ENCODE data around the gene AHDC1. TPM values are rescaled to one million over a fixed set of nuclear protein-coding genes. Genes with fewer than 3 reads are reported as not detected.

The AHDC1 gene
- total and polyA plus RNA-seq, 9 of the 15 experiments (the other 6 are each of a cell fraction or from before 2014, with no cell fraction given): 0.21 to 36.4 (median 4.7) TPM

DNA sequence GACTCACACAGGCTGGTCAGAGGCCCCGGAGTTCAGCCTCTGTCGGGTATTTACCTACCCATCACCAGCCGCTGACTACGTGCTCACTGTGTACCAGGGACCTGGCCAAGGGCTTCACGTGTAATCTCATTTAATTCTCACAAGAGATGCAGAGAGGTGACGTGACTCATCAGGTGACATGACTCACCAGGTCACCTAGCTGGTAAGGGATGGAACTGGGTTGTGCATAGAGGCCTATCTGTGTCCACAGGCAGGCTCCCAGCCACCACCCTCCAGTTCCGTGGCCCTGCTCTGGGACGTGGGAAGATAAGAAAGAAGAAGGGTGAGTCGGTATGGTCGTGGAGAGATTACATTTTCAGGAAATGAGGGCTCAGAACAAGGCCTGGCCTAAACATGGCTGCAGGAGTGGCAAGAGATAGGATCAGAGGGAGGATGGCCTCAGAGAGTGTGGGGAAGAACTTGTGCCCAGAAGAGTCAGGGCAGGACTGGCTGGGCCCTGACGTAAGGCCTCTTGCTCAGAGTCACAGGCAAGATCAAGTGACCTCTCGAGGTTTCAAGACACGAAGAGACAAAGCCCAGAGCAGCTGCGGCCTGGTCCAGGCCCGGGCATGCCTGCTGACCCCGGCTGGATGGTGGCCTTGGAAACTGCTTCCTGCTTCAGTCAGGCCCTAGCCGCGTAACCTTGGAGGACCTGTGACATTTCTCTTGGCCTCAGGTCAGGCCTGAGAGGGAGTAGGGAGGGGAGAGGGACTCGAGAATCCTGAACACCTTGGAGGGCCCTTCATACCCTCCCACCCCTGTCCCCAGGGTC lies 61.3 kb downstream of the AHDC1 start (continued):
- TF ChIP-seq, protein P1, sequence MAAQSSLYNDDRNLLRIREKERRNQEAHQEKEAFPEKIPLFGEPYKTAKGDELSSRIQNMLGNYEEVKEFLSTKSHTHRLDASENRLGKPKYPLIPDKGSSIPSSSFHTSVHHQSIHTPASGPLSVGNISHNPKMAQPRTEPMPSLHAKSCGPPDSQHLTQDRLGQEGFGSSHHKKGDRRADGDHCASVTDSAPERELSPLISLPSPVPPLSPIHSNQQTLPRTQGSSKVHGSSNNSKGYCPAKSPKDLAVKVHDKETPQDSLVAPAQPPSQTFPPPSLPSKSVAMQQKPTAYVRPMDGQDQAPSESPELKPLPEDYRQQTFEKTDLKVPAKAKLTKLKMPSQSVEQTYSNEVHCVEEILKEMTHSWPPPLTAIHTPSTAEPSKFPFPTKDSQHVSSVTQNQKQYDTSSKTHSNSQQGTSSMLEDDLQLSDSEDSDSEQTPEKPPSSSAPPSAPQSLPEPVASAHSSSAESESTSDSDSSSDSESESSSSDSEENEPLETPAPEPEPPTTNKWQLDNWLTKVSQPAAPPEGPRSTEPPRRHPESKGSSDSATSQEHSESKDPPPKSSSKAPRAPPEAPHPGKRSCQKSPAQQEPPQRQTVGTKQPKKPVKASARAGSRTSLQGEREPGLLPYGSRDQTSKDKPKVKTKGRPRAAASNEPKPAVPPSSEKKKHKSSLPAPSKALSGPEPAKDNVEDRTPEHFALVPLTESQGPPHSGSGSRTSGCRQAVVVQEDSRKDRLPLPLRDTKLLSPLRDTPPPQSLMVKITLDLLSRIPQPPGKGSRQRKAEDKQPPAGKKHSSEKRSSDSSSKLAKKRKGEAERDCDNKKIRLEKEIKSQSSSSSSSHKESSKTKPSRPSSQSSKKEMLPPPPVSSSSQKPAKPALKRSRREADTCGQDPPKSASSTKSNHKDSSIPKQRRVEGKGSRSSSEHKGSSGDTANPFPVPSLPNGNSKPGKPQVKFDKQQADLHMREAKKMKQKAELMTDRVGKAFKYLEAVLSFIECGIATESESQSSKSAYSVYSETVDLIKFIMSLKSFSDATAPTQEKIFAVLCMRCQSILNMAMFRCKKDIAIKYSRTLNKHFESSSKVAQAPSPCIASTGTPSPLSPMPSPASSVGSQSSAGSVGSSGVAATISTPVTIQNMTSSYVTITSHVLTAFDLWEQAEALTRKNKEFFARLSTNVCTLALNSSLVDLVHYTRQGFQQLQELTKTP (IDR thresholded peaks at IDR 0.05; ENCODE audit: low read depth in 1 of 2, partially characterized antibody in 2 of 2): peak in 1 of 2 experiments; percentile 91
- TF ChIP-seq, protein P2, sequence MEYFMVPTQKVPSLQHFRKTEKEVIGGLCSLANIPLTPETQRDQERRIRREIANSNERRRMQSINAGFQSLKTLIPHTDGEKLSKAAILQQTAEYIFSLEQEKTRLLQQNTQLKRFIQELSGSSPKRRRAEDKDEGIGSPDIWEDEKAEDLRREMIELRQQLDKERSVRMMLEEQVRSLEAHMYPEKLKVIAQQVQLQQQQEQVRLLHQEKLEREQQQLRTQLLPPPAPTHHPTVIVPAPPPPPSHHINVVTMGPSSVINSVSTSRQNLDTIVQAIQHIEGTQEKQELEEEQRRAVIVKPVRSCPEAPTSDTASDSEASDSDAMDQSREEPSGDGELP (CRISPR knock-in tag; IDR thresholded peaks at IDR 0.05; ENCODE audit: borderline replicate concordance): peak; percentile 96
- TF ChIP-seq, protein P3, sequence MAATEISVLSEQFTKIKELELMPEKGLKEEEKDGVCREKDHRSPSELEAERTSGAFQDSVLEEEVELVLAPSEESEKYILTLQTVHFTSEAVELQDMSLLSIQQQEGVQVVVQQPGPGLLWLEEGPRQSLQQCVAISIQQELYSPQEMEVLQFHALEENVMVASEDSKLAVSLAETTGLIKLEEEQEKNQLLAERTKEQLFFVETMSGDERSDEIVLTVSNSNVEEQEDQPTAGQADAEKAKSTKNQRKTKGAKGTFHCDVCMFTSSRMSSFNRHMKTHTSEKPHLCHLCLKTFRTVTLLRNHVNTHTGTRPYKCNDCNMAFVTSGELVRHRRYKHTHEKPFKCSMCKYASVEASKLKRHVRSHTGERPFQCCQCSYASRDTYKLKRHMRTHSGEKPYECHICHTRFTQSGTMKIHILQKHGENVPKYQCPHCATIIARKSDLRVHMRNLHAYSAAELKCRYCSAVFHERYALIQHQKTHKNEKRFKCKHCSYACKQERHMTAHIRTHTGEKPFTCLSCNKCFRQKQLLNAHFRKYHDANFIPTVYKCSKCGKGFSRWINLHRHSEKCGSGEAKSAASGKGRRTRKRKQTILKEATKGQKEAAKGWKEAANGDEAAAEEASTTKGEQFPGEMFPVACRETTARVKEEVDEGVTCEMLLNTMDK (IDR thresholded peaks at IDR 0.05; ENCODE audit: borderline replicate concordance, insufficient read depth, low read depth, low read length, poor library complexity, severe bottlenecking): no peak
- TF ChIP-seq, protein P4, sequence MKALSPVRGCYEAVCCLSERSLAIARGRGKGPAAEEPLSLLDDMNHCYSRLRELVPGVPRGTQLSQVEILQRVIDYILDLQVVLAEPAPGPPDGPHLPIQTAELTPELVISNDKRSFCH (CRISPR knock-in tag; IDR thresholded peaks at IDR 0.05): peak; percentile 89
- TF ChIP-seq, protein P4 (tag; IDR thresholded peaks at IDR 0.05): peak; percentile 100
- TF ChIP-seq ZEB2 (IDR thresholded peaks at IDR 0.05) (peak; percentile 100), SRF (CRISPR knock-in tag; IDR thresholded peaks at IDR 0.05) (peak in 1 of 2 experiments; percentile 10; a peak in 1 of 4 replicates), NFYB (IDR thresholded peaks at IDR 0.05; ENCODE audit: extremely low read depth, insufficient read length) (no peak), ZFP36 (IDR thresholded peaks at IDR 0.05; ENCODE audit: low read depth, low read length, partially characterized antibody) (peak; percentile 24), GATA2 (CRISPR knock-in tag; IDR thresholded peaks at IDR 0.05) (peak; percentile 100), FOSL1 (tag; conservative IDR thresholded peaks at IDR 0.05) (peak; percentile 100), RBM22 (IDR thresholded peaks at IDR 0.05; ENCODE audit: low read depth, low read length, poor library complexity, severe bottlenecking) (no peak), SIN3A (IDR thresholded peaks at IDR 0.05; ENCODE audit: borderline replicate concordance in 2 of 2, control insufficient read depth in 1 of 2, low read depth in 2 of 2, low read length in 2 of 2) (0 out of 4 replicates have a peak, but pooled peaks of 1 of the 2 experiments have one; percentile 52)
- TF ChIP-seq, protein P5, sequence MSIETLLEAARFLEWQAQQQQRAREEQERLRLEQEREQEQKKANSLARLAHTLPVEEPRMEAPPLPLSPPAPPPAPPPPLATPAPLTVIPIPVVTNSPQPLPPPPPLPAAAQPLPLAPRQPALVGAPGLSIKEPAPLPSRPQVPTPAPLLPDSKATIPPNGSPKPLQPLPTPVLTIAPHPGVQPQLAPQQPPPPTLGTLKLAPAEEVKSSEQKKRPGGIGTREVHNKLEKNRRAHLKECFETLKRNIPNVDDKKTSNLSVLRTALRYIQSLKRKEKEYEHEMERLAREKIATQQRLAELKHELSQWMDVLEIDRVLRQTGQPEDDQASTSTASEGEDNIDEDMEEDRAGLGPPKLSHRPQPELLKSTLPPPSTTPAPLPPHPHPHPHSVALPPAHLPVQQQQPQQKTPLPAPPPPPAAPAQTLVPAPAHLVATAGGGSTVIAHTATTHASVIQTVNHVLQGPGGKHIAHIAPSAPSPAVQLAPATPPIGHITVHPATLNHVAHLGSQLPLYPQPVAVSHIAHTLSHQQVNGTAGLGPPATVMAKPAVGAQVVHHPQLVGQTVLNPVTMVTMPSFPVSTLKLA (conservative IDR thresholded peaks at IDR 0.05): peak; percentile 68 to 91

Measured in K562 (cell line).